ENCODE measurements around the gene ASPSCR1. TPM values are rescaled to one million over a fixed set of nuclear protein-coding genes. Genes with fewer than 3 reads are reported as not detected.
A peak's percentile ranks its signal among the peaks of the same experiment; 100 is the strongest.

ASPSCR1 gene
- total and polyA plus RNA-seq, 10 of the 15 experiments (the other 5 are each of a cell fraction or from before 2014, with no cell fraction given) = 1.5 to 48.4 (median 25.4) TPM

DNA sequence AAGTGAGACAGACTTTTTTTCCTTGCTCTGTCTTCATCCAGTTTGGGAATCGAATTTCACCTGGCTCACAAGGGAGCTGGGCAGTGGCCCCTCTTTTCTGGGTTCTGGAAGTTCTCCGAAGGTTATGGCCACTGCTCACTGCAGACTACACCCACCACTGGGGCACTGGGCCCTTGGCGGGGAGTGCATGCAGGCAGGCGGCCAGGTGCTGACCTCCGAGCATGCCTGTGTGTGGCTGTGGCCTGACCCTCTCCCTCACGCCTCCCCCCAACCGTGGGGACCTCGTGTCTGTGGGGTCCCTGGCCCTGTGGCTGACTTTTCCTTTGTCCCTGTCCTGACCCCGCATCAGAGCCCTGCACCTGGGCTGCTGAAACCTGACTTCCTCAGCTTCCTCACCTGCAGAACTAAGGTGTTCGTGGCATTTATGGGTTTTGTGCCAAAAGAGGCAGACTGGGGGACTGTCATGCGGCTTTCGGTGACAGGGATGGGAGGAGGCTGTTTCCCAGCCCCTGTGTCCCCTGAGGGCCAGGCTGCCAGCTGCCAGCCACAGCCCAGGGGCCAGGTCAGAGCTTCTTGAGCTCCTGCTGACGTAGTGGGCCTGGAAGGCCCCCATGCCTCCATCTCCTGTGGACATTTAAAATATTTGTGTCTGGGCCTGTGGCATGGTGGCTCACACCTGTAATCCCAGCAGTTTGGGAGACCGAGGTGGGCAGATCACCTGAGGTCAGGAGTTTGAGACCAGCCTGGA, 21.4 kb downstream of the ASPSCR1 start:
- in situ Hi-C loops (cut with MboI) (no loop called here), intact Hi-C loops (cut with micrococcal nuclease; ENCODE audit: unreplicated experiment) (no loop called here)
- FAIRE-seq (no peak), DNase-seq (ENCODE audit: low read depth, low spot score) (no peak), ATAC-seq (no peak)
- POLR2A ChIA-PET = no interaction called here
- H3K27ac ChIP-seq (ENCODE audit: control insufficient read depth, insufficient read depth) = no peak overlapping the region
- SMC1A ChIA-PET (ENCODE audit: uncharacterized antibody, unreplicated experiment) = no interaction called here
- TSS peak; percentile 49 for BruUV-seq (replicated peaks)
- no peak overlapping the region for H3K4me3 ChIP-seq
- no peaks in the 10 kb centered on the region for H3K4me1 ChIP-seq (ENCODE audit: control insufficient read depth, insufficient read depth, low read length)
- H3K9me3 ChIP-seq (replicated peaks; ENCODE audit: control insufficient read depth, insufficient read depth, low read length) = no peaks in the 10 kb centered on the region
- 87% methylated on average over 14 of the region's 14 CpGs for WGBS (ENCODE audit: insufficient coverage, insufficient replicate concordance, low lambda C conversion rate, missing lambda C conversion rate)
- H4K20me1 ChIP-seq (ENCODE audit: control insufficient read depth, insufficient read depth) = no peaks in the 10 kb centered on the region
- no peak overlapping the region for H3K9ac ChIP-seq (ENCODE audit: control insufficient read depth, insufficient read depth, low read length)
- peaks cover 0 to 3% of the 10 kb centered on the region in 2 experiments; a peak in 3 of 4 replicates for H3K36me3 ChIP-seq (ENCODE audit: control insufficient read depth in 2 of 2, insufficient read depth in 2 of 2, low read length in 1 of 2)
- RAD21 ChIA-PET (ENCODE audit: unreplicated experiment) = no interaction called here
- no peaks in the 10 kb centered on the region for H3K27me3 ChIP-seq (replicated peaks in 1 of 2; ENCODE audit: control insufficient read depth in 2 of 2, insufficient read depth in 2 of 2, low read length in 1 of 2)
- CTCF ChIA-PET = interaction anchor here (1.3 kb wide), 1 partner anchor 22 kb away, joined by 3 read pairs; no protein-coding TSS in a partner anchor
- TF ChIP-seq, protein P1, sequence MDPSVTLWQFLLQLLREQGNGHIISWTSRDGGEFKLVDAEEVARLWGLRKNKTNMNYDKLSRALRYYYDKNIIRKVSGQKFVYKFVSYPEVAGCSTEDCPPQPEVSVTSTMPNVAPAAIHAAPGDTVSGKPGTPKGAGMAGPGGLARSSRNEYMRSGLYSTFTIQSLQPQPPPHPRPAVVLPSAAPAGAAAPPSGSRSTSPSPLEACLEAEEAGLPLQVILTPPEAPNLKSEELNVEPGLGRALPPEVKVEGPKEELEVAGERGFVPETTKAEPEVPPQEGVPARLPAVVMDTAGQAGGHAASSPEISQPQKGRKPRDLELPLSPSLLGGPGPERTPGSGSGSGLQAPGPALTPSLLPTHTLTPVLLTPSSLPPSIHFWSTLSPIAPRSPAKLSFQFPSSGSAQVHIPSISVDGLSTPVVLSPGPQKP (IDR thresholded peaks at IDR 0.05; ENCODE audit: low read depth, low read length) = no peak
- TF ChIP-seq SMAD5 (IDR thresholded peaks at IDR 0.05; ENCODE audit: low read depth) = no peak
- H2AFZ ChIP-seq (ENCODE audit: control insufficient read depth, low read depth, low read length) = no peak overlapping the region
- H3K79me2 ChIP-seq (ENCODE audit: control insufficient read depth, insufficient read depth, low read length) = no peaks in the 10 kb centered on the region
- no peak overlapping the region for H3K4me2 ChIP-seq (ENCODE audit: control insufficient read depth, insufficient read depth)

DNA sequence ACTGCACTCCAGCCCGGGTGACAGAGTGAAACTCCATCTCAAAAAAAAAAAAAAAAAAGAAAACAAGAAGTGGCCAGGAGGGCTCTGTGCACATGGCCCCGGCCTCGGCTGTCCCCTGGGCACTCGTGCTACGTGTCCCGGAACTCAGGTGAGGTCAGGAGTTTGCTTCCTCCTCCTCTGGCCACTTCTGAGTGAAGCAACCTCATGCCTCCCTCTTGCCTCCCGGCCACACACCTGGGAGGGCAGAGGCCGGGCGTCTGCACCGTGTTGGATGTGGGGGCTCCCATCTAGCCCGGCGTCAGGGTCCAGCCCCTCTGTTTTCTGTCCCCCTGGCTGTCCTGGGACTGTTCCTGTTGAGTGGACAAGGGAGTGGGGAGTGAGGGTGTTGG, 22.2 kb downstream of the ASPSCR1 start:
- ChIA-PET POLR2A (no interaction called here), CTCF (no interaction called here), SMC1A (ENCODE audit: uncharacterized antibody, unreplicated experiment) (no interaction called here), RAD21 (ENCODE audit: unreplicated experiment) (no interaction called here)
- Histone ChIP-seq H3K36me3 (ENCODE audit: control insufficient read depth in 2 of 2, insufficient read depth in 2 of 2, low read length in 1 of 2) (peaks cover 0 to 3% of the 10 kb centered on the region in 2 experiments; a peak in 3 of 4 replicates), H4K20me1 (ENCODE audit: control insufficient read depth, insufficient read depth) (no peaks in the 10 kb centered on the region), H2AFZ (ENCODE audit: control insufficient read depth, low read depth, low read length) (no peak overlapping the region), H3K4me2 (ENCODE audit: control insufficient read depth, insufficient read depth) (no peak overlapping the region), H3K9me3 (replicated peaks; ENCODE audit: control insufficient read depth, insufficient read depth, low read length) (no peaks in the 10 kb centered on the region), H3K27me3 (replicated peaks in 1 of 2; ENCODE audit: control insufficient read depth in 2 of 2, insufficient read depth in 2 of 2, low read length in 1 of 2) (no peaks in the 10 kb centered on the region), H3K79me2 (ENCODE audit: control insufficient read depth, insufficient read depth, low read length) (no peaks in the 10 kb centered on the region), H3K4me3 (no peak overlapping the region), H3K27ac (ENCODE audit: control insufficient read depth, insufficient read depth) (no peak overlapping the region), H3K9ac (ENCODE audit: control insufficient read depth, insufficient read depth, low read length) (no peak overlapping the region), H3K4me1 (ENCODE audit: control insufficient read depth, insufficient read depth, low read length) (no peaks in the 10 kb centered on the region)
- intact Hi-C loops (cut with micrococcal nuclease; ENCODE audit: unreplicated experiment) = no loop called here
- ATAC-seq (no peak), DNase-seq (ENCODE audit: low read depth, low spot score) (no peak), FAIRE-seq (no peak)
- 77% methylated on average over 11 of the region's 12 CpGs for WGBS (ENCODE audit: insufficient coverage, insufficient replicate concordance, low lambda C conversion rate, missing lambda C conversion rate)
- in situ Hi-C loops (cut with MboI) = no loop called here
- no TSS peak for BruUV-seq (replicated peaks)
- no peak for TF ChIP-seq RBBP5 (conservative IDR thresholded peaks at IDR 0.05)
- no peak for TF ChIP-seq MTA2 (IDR thresholded peaks at IDR 0.05; ENCODE audit: low read depth)
- TF ChIP-seq ZNF384 (IDR thresholded peaks at IDR 0.05; ENCODE audit: borderline replicate concordance, low read depth, low read length) = no peak
- no peak for TF ChIP-seq CBFB (IDR thresholded peaks at IDR 0.05; ENCODE audit: low read depth)
- no peak for TF ChIP-seq POLR2A (IDR thresholded peaks at IDR 0.05; ENCODE audit: low read depth, low read length)
- TF ChIP-seq TCF12 (IDR thresholded peaks at IDR 0.05; ENCODE audit: low read depth, low read length) = no peak
- TF ChIP-seq ZBED1 (IDR thresholded peaks at IDR 0.05; ENCODE audit: borderline replicate concordance) = no peak
- TF ChIP-seq, protein P2, sequence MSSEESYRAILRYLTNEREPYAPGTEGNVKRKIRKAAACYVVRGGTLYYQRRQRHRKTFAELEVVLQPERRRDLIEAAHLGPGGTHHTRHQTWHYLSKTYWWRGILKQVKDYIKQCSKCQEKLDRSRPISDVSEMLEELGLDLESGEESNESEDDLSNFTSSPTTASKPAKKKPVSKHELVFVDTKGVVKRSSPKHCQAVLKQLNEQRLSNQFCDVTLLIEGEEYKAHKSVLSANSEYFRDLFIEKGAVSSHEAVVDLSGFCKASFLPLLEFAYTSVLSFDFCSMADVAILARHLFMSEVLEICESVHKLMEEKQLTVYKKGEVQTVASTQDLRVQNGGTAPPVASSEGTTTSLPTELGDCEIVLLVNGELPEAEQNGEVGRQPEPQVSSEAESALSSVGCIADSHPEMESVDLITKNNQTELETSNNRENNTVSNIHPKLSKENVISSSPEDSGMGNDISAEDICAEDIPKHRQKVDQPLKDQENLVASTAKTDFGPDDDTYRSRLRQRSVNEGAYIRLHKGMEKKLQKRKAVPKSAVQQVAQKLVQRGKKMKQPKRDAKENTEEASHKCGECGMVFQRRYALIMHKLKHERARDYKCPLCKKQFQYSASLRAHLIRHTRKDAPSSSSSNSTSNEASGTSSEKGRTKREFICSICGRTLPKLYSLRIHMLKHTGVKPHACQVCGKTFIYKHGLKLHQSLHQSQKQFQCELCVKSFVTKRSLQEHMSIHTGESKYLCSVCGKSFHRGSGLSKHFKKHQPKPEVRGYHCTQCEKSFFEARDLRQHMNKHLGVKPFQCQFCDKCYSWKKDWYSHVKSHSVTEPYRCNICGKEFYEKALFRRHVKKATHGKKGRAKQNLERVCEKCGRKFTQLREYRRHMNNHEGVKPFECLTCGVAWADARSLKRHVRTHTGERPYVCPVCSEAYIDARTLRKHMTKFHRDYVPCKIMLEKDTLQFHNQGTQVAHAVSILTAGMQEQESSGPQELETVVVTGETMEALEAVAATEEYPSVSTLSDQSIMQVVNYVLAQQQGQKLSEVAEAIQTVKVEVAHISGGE (CRISPR knock-in tag; IDR thresholded peaks at IDR 0.05) = no peak
- TF ChIP-seq, protein P3, sequence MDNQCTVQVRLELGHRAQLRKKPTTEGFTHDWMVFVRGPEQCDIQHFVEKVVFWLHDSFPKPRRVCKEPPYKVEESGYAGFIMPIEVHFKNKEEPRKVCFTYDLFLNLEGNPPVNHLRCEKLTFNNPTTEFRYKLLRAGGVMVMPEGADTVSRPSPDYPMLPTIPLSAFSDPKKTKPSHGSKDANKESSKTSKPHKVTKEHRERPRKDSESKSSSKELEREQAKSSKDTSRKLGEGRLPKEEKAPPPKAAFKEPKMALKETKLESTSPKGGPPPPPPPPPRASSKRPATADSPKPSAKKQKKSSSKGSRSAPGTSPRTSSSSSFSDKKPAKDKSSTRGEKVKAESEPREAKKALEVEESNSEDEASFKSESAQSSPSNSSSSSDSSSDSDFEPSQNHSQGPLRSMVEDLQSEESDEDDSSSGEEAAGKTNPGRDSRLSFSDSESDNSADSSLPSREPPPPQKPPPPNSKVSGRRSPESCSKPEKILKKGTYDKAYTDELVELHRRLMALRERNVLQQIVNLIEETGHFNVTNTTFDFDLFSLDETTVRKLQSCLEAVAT (IDR thresholded peaks at IDR 0.05) = no peak
- TF ChIP-seq NFIC (IDR thresholded peaks at IDR 0.05; ENCODE audit: low read depth, low read length) = no peak
- TF ChIP-seq STAT1 (conservative IDR thresholded peaks at IDR 0.05) = no peak
